Activated T-helper 1 cell treated with Interleukin-2 at 50 U/mL for 16 hours (primary cell): Measurements from ENCODE around the gene ABCA7.

ENCODE experiments used
- DNase-seq: peaks from one replicate; pipeline ENCODE4 v3.0.0-alpha.2; 2020; ENCODE audit warnings: low read depth

ABCA7 gene

DNA sequence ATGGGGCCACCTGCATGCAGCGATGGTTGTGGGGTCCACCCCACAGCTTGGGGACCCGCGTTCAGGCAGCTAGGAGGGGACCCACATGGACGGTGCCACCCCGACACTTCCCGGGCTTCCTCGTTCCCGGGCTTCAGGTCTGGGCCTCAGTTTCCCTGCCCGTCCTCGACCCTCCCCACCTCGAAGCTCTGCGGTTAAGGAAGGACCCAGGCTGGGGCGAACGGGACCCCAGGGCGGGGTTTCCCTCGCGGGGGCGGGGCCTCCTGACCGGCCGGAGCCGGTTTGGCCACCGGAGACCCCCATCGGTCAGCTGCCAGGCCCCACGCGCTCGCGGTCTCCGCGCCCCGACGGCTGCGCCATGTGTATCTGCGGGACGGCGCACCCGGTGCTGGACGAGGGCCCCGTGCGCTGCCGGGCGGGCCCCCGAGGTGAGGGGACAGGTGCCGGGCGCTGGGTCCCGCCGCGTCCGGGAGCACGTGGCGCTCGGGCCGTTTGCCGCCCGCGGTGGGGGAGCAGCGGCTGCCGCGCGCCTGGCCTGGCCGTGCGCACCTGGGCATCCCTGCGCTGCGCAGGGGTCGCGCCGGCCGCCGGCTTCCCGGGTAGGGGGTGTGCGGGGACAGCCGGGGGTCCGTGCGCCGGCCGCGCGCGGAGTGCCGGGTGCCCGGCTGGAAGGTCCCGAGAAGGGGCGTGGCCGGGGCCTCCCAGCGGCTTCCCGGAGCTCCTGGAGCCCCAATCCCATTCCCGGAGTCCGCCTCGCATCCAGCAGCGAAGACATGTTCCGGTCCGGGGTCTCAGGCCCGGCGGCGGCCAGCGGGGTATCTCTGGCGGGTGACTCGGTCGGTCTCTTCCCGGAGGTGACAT lies 31.3 kb downstream of the ABCA7 start:
- DNase-seq: no peak

DNA sequence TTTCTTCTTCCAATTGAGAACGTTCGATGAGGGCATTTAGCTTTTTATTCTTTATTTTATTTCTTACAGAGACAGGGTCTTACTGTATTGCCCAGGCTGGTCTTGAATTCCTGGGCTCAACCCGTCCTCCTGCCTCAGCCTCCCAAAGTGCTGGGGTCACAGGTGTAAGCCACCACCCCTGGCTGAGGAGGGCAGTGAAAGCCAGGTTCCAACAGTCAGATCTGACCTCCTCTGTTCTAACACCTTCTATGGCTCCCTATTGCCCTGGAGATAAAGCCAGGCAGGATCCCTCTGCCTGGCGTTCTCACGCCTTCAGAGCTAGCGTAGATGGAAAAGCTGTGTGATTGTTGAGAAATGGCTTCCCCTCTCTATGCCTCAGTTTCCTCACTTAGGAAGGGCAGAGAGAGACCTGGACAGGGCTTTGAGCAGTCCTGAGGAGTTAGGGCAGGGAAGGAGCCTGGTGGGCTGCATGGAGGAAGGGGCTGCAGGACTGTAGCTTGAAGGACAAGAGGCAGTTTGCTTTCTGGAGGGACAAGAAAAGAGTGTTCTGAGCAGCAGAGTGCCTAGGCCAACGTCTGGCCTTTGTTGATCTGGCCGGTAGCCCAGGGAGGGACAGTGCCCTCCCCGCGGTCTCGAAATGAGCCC lies 32.6 kb downstream of the ABCA7 start:
- DNase-seq: no peak

DNA sequence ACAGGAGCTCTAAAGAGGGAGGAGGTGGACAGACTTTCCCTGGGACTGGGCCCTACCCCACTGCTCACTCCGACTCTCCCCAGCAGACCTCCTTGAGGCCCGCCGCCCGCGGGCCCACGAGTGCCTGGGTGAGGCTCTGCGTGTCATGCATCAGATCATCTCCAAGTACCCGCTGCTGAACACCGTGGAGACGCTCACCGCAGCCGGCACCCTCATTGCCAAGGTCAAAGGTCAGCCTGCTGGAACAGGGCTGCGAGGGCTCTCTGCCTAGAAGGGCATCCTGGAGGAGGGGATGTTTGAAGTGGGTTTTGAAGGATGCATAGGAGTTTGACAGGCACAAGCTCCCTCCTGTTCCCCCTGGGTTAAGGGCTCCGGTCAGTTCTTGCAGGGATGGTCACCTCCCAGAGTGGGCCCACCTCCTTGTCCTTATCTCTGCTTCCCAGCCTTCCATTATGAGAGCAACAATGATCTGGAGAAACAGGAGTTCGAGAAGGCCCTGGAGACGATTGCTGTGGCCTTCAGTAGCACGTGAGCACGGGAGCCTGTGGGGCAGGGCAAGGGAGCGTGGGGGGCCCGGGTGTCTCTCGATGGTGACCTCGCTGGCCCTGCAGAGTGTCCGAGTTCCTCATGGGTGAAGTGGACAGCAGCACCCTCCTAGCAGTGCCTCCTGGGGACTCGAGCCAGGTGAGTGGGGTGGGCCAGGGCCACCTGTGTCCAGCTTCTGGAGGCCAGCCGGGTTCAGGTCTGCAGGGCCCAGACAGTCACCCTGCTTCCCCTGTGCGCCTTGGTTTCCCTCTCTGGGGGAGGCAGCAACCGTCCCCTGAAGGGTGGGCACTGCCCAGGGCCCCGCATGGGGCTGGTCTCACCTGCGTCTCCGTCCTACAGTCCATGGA lies 33.4 kb downstream of the ABCA7 start:
- DNase-seq: no peak

- no peak for DNase-seq
These were observed 34.1 kb downstream of the ABCA7 start for GRCh38 chr19:1073956-1074517.

GRCh38 chr19:1074544-1075283 lies 34.8 kb downstream of the ABCA7 start:
- DNase-seq: peak; percentile 93

- DNase-seq: no peak
These were observed 36.1 kb downstream of the ABCA7 start for GRCh38 chr19:1076046-1076386.

DNA sequence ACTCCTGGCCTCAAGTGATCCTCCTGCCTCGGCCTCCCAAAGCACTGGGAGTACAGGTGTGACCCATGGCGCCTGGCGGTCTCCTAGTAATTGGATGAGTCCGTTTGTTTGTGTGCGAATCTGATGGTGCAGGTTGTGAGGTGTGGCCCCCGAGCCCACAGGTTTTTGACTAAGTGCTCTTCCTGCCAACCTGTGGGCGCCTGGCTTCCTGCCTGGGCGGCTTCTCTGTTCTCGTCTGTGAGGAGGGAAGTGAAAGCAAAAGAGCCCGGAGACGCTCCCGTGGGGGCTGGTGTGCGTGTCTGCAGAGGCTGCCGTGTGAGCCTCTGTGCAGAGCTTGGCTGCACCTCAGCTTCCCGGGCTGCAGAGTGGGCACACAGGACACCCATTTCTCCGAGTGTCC lies 37.0 kb downstream of the ABCA7 start:
- DNase-seq: peak; percentile 91

GRCh38 chr19:1079566-1080111 lies 39.7 kb downstream of the ABCA7 start:
- DNase-seq: peak; percentile 53

- no peak for DNase-seq
These were observed 40.7 kb downstream of the ABCA7 start for GRCh38 chr19:1080360-1081161.

GRCh38 chr19:1081301-1082164 lies 41.6 kb downstream of the ABCA7 start:
- no peak for DNase-seq

DNA sequence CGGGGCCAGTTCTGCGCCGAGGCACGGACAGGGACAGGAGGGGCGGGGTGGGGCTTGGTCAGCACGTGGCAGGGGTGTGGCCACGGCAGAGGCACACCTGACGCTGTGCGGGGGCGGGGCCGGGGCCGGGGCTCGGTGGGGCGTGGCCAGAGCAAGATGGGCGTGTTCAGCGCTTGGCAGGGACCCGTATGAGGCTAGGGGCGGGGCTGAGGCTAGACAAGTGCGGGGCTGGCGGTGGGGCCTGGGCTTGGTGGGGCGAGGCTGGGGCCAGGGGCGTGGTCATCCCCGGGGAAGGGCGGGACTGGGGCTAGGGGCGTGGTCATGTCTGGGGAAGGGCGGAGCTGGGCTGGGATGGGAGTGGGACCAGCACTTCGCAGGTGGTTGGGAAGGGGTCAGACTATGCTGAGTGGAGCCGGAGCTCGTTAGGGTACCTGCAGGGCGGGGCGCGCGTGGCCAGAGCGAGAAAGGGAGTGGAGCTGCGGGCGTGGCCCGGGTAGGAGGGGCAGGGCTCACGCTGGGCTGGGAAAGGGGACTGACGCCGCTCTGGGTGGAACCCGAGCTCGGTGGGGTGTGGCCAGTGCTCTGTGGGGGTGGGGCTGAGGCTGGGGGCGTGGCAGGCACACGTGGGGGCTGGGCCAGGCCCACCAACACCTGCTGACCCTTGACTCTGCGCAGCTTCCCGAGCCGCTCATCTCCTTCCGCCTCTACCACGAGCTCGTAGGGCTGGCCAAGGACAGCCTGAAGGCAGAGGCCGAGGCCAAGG lies 42.4 kb downstream of the ABCA7 start:
- DNase-seq: peak; percentile 74

DNA sequence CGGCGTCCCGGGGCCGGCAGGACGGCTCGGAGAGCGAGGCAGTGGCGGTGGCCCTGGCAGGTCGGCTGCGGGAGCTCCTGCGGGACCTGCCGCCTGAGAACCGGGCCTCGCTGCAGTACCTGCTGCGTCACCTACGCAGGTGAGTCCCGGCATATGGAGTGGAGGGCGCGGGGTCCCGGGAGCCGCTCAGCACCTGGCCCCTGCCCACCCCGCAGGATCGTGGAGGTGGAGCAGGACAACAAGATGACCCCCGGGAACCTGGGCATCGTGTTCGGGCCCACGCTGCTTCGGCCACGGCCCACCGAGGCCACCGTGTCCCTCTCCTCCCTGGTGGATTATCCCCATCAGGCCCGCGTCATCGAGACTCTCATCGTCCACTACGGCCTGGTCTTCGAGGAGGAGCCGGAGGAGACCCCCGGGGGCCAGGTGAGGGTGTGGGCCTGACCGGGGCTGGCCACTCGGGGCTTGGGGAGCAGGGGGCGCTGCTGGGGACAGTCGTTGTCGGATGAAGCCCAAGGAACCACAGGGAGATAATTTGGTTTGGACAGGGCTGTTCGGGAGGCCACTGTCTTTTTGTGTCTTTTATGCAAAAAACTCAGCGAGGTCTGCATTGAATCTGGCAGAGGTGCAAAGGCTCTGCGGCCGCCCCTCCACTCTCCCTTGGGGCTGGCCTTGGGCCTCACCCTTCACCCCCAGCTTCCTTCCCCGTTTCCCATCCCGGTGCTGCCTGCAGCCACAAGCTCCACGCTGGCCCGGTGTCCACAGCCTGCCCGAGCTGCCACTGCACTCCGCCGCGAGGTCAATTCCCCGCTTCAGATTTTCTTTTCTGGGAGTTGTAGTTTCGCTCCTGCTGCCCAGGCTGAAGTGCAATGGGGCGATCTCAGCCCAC lies 43.3 kb downstream of the ABCA7 start:
- DNase-seq: no peak

DNA sequence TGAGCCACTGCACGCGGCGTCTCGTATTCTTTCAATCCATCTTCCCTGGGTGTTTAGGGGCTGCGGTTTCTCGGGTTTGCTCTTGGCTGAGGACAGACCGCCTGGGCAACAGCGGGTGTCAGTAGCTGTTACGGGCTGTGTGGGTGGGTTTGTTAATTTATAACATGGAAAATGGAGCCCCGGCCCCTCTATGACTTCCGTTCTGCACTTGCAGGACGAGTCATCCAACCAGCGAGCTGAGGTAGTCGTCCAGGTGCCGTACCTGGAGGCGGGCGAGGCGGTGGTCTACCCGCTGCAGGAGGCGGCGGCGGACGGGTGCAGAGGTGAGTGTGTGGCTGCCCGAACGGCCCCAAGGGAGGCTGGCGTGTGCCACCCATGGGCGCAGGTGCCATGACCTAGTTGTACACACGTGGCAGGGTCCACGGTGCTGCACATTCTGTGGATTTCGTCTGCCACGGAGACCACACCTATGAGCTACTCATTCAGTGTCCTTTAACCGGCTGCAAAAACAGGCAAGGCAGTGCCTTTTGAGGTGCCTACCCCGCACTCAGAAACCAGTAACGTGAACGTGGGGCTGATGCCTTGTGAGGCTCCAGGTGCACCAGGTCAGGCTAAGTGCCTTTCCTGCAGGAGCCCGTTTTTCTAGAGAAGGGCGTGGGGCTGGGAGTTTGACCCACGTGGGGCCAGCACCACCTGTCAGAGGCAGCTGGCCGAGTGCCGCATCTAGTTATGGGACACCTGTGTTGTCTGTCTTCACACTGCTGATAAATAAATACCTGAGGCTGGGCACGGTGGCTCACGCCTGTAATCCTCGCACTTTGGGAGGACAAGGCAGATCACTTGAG lies 44.3 kb downstream of the ABCA7 start:
- no peak for DNase-seq

DNA sequence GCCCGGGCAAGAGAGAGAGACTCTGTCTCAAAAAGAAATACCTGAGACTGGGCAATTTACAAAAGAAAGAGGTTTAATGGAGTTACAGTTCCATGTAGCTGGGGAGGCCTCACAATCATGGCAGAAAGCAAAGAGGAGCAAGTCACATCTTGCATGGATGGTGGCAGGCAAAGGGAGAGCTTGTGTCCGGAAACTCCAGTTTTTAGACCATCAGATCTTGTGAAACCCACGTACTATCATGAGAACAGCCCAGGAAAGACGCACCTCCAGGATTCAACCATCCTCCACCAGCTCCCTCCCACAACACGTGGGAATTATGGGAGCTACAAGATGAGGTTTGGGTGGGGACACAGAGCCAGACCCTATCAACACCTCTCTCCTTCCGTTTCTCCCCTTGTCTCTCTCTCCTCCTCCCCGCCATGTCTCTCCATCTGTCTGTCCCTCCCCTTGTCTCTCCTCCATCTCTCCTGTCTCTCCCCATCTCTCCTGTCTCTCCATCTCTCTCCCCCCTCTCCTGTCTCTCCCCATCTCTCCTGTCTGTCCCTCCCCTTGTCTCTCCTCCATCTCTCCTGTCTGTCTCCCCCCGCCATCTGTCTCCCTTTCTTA lies 45.2 kb downstream of the ABCA7 start:
- no peak for DNase-seq

DNA sequence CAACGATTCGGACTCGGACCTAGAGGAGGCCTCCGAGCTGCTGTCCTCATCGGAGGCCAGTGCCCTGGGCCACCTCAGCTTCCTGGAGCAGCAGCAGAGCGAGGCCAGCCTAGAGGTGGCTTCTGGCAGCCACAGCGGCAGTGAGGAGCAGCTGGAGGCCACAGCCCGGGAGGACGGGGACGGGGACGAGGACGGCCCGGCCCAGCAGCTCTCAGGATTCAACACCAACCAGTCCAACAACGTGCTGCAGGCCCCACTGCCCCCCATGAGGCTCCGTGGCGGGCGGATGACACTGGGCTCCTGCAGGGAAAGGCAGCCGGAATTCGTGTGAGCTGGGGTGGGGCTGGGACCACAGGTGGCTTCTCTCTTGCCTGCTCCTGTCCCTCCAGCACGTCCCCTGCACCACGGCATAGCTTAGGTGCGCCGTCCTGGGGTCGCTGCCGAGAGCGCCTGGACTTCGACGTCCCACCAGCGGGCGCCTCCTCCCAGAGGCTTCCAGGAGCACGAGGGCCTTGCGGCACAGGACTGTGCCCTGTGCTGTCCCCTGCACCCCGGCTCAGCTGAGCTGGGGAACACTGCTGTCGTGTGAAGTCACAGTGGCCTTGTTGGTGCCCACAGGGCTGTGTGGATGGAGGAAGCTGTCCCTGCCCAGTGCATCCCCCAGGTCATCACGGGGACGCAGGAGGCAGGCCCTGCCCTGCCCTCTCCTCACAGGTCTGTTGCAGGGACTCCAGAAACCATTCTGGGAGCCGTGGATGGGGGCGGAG lies 46.0 kb downstream of the ABCA7 start:
- DNase-seq: no peak

DNA sequence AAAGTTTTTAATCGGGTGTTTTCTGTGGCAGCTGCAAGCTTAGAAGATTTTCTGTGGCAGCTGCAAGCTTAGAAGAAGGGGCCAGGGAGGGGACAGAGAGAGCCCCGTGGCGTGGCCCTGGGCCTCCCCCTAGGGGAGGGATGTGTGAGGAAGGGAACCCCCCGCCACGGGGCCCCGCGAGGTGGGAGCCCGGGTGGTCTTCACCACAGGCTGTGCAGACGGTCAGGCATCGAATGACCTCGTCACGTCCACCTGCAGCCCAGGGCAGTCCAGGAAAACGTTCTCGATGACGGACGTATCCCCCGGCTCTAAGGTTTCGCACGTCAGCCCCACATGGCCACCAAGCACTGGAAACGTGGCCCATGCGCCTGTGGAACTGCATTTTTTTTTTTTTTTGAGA lies 46.7 kb downstream of the ABCA7 start:
- DNase-seq: no peak
